Fibroblast of skin of scalp (primary cell): ENCODE measurements around the gene HORMAD2.
"Not testable (repeated sequence)": the region's sequence is repeated elsewhere in the genome, so short reads cannot be mapped to it uniquely, and the experiment has no call there.

Experiments used
- DNase-seq: peaks from one replicate; pipeline ENCODE4 v3.0.0-alpha.2; 2013

The HORMAD2 gene

GRCh38 chr22:30212363-30212995 lies 132.2 kb downstream of the HORMAD2 start:
- DNase-seq, result peak; percentile 77

- peak; percentile 76 for DNase-seq
Observed at GRCh38 chr22:30212996-30213441, 132.8 kb downstream of the HORMAD2 start.

GRCh38 chr22:30214703-30215407 lies 134.6 kb downstream of the HORMAD2 start:
- no peak for DNase-seq

- not testable (repeated sequence) for DNase-seq
Observed at GRCh38 chr22:30216272-30216671, 136.0 kb downstream of the HORMAD2 start.

- no peak for DNase-seq
Observed at GRCh38 chr22:30216710-30217109, 136.4 kb downstream of the HORMAD2 start.

GRCh38 chr22:30217698-30218560 lies 137.7 kb downstream of the HORMAD2 start:
- DNase-seq, result peak; percentile 68

- DNase-seq, result peak; percentile 60
Observed at GRCh38 chr22:30219049-30219654, 138.9 kb downstream of the HORMAD2 start.

GRCh38 chr22:30219668-30220278 lies 139.5 kb downstream of the HORMAD2 start:
- DNase-seq, result no peak

- DNase-seq, result no peak
Observed at GRCh38 chr22:30220338-30221012, 140.2 kb downstream of the HORMAD2 start.

GRCh38 chr22:30221121-30221992 lies 141.1 kb downstream of the HORMAD2 start:
- no peak for DNase-seq

- no peak for DNase-seq
Observed at GRCh38 chr22:30222321-30222720, 142.1 kb downstream of the HORMAD2 start.

GRCh38 chr22:30223303-30223702 lies 143.0 kb downstream of the HORMAD2 start:
- no peak for DNase-seq

- no peak for DNase-seq
Observed at GRCh38 chr22:30224161-30224857, 144.0 kb downstream of the HORMAD2 start.

GRCh38 chr22:30225220-30225927 lies 145.1 kb downstream of the HORMAD2 start:
- DNase-seq, result no peak

GRCh38 chr22:30226192-30226832 lies 146.0 kb downstream of the HORMAD2 start:
- DNase-seq, result no peak
